Renal cortex interstitium (tissue), 15 donors: ENCODE data around the gene HMOX1. TPM values are rescaled to one million over a fixed set of nuclear protein-coding genes. Genes with fewer than 3 reads are reported as not detected.

Source experiments
- DNase-seq, 11 donors: peaks; one replicate each; pipeline ENCODE4 v3.0.0-alpha.2; 2013; ENCODE audit warnings: low read depth in 9 of 11, low spot score in 4 of 11; ENCODE audit errors: extremely low read depth in 1 of 11
- long read RNA-seq, 16 experiments: transcript quantifications; one replicate each; lab custom pipeline, GENCODE V29; 2026
- polyA plus RNA-seq, 3 donors: library from polyadenylated mRNA; unstranded; fragments of 120-200 nt; gene quantifications; one replicate each; pipeline ENCODE4 v1.2.1, GENCODE V29; 2013; ENCODE audit not compliant: insufficient read length in 3 of 3

The HMOX1 gene, protein sequence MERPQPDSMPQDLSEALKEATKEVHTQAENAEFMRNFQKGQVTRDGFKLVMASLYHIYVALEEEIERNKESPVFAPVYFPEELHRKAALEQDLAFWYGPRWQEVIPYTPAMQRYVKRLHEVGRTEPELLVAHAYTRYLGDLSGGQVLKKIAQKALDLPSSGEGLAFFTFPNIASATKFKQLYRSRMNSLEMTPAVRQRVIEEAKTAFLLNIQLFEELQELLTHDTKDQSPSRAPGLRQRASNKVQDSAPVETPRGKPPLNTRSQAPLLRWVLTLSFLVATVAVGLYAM
- 10 to 100 TPM; 41.4 to 49.6 (median 41.8) TPM for polyA plus RNA-seq
- long read RNA-seq, donor 1, transcript HMOX1-201 (5 exons, 1,822 nt): major isoform, 8 of 25 reads
- long read RNA-seq, donor 1, partial matches to known transcripts: 17 of 25 reads
- long read RNA-seq, donor 1, other reads (novel, unspliced or antisense): 0 of 25 reads
- long read RNA-seq, donor 2, transcript HMOX1-201 (5 exons, 1,822 nt): major isoform, 9 of 36 reads
- long read RNA-seq, donor 2, partial matches to known transcripts: 27 of 36 reads
- long read RNA-seq, donor 2, other reads (novel, unspliced or antisense): 0 of 36 reads
- long read RNA-seq, donor 3, transcript HMOX1-201 (5 exons, 1,822 nt): major isoform, 20 of 33 reads
- long read RNA-seq, donor 3, partial matches to known transcripts: 13 of 33 reads
- long read RNA-seq, donor 3, other reads (novel, unspliced or antisense): 0 of 33 reads
- long read RNA-seq, donor 4, transcript HMOX1-201 (5 exons, 1,822 nt): major isoform, 14 of 20 reads
- long read RNA-seq, donor 4, partial matches to known transcripts: 6 of 20 reads
- long read RNA-seq, donor 4, other reads (novel, unspliced or antisense): 0 of 20 reads
- long read RNA-seq, donor 5, transcript HMOX1-201 (5 exons, 1,822 nt): major isoform, 12 of 17 reads
- long read RNA-seq, donor 5, partial matches to known transcripts: 5 of 17 reads
- long read RNA-seq, donor 5, other reads (novel, unspliced or antisense): 0 of 17 reads
- long read RNA-seq, donor 6, transcript HMOX1-201 (5 exons, 1,822 nt): major isoform, 9 of 42 reads
- long read RNA-seq, donor 6, partial matches to known transcripts: 33 of 42 reads
- long read RNA-seq, donor 6, other reads (novel, unspliced or antisense): 0 of 42 reads
- long read RNA-seq, donor 7, transcript HMOX1-201 (5 exons, 1,822 nt): major isoform, 23 of 45 reads
- long read RNA-seq, donor 7, partial matches to known transcripts: 22 of 45 reads
- long read RNA-seq, donor 7, other reads (novel, unspliced or antisense): 0 of 45 reads
- long read RNA-seq, donor 8, transcript HMOX1-201 (5 exons, 1,822 nt): major isoform, 14 of 40 reads
- long read RNA-seq, donor 8, partial matches to known transcripts: 25 of 40 reads
- long read RNA-seq, donor 8, other reads (novel, unspliced or antisense): 0 of 40 reads
- long read RNA-seq, donor 9, transcript HMOX1-201 (5 exons, 1,822 nt): major isoform, 10 of 15 reads
- long read RNA-seq, donor 9, partial matches to known transcripts: 5 of 15 reads
- long read RNA-seq, donor 9, other reads (novel, unspliced or antisense): 0 of 15 reads
- long read RNA-seq, donor 10, transcript HMOX1-201 (5 exons, 1,822 nt): major isoform, 7 of 30 reads
- long read RNA-seq, donor 10, partial matches to known transcripts: 23 of 30 reads
- long read RNA-seq, donor 10, other reads (novel, unspliced or antisense): 0 of 30 reads
- long read RNA-seq, donor 11, transcript HMOX1-201 (5 exons, 1,822 nt): major isoform, 9 of 9 reads
- long read RNA-seq, donor 11, partial matches to known transcripts: 0 of 9 reads
- long read RNA-seq, donor 11, other reads (novel, unspliced or antisense): 0 of 9 reads
- long read RNA-seq, donor 12, transcript HMOX1-201 (5 exons, 1,822 nt): major isoform, 6 of 12 reads
- long read RNA-seq, donor 12, partial matches to known transcripts: 6 of 12 reads
- long read RNA-seq, donor 12, other reads (novel, unspliced or antisense): 0 of 12 reads
- long read RNA-seq, donor 13, transcript HMOX1-201 (5 exons, 1,822 nt): major isoform, 12 of 40 reads
- long read RNA-seq, donor 13, partial matches to known transcripts: 28 of 40 reads
- long read RNA-seq, donor 13, other reads (novel, unspliced or antisense): 0 of 40 reads
- long read RNA-seq, donor 14, partial matches to known transcripts: 0 of 3 reads
- long read RNA-seq, donor 14, other reads (novel, unspliced or antisense): 0 of 3 reads
- long read RNA-seq, donor 15, transcript HMOX1-201 (5 exons, 1,822 nt): major isoform, 6 of 15 reads
- long read RNA-seq, donor 15, partial matches to known transcripts: 9 of 15 reads
- long read RNA-seq, donor 15, other reads (novel, unspliced or antisense): 0 of 15 reads
- long read RNA-seq, donor 16, transcript HMOX1-201 (5 exons, 1,822 nt): major isoform, 21 of 35 reads
- long read RNA-seq, donor 16, partial matches to known transcripts: 14 of 35 reads
- long read RNA-seq, donor 16, other reads (novel, unspliced or antisense): 0 of 35 reads

DNA sequence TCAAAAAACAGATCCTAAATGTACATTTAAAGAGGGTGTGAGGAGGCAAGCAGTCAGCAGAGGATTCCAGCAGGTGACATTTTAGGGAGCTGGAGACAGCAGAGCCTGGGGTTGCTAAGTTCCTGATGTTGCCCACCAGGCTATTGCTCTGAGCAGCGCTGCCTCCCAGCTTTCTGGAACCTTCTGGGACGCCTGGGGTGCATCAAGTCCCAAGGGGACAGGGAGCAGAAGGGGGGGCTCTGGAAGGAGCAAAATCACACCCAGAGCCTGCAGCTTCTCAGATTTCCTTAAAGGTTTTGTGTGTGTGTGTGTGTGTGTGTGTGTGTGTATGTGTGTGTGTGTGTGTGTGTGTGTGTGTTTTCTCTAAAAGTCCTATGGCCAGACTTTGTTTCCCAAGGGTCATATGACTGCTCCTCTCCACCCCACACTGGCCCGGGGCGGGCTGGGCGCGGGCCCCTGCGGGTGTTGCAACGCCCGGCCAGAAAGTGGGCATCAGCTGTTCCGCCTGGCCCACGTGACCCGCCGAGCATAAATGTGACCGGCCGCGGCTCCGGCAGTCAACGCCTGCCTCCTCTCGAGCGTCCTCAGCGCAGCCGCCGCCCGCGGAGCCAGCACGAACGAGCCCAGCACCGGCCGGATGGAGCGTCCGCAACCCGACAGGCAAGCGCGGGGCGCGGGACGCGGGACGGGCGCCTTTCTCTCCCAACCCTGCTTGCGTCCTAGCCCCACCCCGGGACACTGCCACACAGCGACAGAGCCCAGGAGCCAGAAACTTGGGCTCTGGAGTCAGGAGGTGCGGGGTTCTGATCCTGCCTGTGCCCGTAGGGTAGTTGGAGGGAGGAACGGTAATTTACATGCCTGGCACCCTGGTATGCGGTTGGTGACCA is at the start of gene HMOX1:
TSS of gene HMOX1 (plus strand) at position 560 of the 887 bp plus-strand sequence. CDS start at position 638, 78 bp downstream.
- DNase-seq: peak in 7 of 11 donors; percentile 61 to 78 (median 67)

DNA sequence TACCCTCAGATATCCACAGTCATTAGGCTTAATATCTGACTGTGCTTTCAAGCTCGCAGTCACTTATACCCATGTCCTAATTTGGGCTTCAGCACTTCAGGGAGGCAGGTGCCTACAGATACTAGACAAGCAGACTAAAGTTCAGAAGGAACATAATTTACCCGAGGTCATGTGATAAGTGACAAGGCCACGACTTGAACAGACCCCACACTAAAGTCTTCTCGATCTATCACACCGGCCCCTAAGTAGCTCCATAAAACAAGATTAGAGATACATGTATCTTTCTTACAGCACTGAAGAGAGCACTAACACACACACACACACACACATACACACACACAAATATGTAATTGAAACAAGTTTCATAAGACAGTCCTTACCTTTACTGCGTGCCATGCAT is 48.6 kb upstream of the HMOX1 start:
- no peak for DNase-seq

DNA sequence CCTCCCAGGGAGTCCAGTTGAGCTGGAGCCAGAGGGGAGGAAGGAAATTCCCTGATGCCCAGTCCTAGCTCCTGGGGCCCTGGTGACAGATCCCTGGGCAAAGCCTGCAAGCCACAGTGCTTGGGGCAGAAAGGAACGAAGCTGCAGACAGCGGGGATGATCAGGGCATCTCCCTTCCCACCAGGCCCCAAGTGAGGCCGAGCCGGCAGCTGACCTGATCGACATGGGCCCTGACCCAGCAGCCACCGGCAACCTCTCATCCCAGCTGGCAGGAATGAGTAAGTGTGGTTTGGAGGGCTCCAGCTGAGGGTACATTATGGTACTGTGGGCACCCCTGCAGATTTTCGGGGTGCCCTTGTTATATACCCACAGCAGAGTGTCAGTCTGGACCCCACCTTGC is 47.7 kb upstream of the HMOX1 start:
- no peak for DNase-seq

DNA sequence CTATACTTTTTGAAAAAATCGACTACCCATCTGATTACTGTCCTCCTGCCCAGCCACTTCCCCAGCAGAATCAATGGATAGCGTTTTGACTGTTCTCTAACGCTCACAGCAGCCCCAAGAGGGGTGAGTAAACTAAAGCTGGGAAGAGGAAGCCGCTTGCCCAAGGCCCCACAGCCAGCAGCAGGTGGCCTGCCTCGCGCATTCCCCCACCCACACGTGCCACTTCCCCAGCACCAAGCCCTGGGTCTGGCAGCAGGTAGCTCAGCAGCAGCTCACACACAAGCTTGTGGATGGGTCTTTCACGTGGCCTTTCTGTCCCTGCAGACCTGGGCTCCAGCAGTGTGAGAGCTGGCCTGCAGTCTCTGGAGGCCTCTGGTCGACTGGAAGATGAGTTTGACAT is 46.9 kb upstream of the HMOX1 start:
- no peak for DNase-seq

DNA sequence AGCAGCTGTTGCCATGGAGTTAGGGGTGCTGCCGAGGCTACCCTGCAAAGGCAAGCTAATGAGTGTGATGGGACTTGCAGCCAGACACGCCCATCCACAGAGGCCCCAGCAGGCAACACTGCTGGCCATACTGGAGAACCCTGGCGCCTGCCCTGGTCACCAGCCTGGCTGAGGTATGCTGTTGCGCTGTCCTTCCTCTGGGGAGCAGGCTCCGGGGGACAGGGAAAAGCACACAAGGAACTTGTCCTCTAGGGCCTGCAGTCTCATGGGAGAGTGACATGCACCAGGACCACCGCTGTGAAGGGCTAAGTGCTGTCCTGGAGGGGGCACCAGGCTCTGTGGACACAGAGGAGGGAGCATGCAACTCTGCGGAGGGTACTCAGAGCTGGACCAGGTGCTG is 45.4 kb upstream of the HMOX1 start:
- DNase-seq: no peak

DNA sequence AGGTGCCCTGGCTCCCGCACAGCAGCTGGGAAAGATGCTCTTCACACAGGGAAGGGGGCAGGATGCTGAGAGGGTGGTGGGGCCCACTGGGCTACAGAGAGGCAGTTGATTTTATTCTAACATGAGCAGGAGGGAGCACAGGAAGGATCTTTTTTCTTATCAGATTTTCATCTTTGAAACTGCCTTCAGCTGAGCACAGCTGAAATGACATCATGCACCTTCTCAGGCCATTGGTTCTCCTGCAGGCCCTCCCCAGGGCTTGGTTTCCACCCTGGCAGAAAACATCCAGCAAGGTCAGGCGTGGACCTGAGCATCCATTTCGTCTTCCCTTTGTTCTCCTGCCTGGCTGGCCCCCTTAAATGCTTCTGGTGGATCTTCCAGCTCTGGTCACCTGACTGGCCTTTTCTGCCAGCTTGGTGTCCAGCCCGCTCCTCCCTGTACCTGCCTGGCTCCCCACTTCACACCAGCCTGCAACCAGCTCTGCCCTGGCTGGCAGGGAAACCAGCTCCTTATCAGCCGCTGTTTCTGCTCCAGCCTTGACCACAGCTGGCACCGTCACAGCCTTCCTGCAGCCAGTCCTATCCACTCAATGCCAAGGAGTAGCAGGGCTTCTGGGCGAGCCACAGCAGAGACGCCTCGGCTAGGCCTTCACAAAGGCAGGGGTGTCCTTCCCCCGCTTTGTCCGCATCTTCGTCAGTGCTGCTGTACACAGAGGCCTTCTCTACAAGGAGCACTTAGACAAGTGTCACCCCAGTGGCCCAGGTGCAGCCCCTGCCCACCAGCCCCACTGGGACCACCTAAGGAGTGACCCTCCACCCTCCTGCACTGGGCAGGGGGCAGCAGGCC is 44.7 kb upstream of the HMOX1 start:
- DNase-seq: no peak

DNA sequence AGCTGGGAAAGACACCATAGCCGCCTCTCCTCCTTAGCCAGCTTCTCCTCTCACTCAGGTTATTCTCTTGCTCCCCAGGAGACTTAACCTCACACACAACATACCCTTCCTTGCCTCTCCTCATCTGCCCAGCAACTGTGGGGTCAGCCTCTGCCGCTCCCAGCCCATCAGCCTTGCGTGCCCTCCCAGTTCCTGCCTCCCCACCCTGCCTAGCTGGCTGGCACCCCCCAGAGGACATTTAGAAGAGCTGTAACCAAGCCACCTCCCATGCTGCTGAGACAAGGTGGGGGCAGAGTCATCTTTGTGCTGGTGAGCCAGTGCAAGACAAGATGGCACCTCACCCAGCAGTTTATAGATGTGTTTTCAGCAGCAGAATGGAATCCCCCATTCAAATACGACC is 43.0 kb upstream of the HMOX1 start:
- DNase-seq: no peak

DNA sequence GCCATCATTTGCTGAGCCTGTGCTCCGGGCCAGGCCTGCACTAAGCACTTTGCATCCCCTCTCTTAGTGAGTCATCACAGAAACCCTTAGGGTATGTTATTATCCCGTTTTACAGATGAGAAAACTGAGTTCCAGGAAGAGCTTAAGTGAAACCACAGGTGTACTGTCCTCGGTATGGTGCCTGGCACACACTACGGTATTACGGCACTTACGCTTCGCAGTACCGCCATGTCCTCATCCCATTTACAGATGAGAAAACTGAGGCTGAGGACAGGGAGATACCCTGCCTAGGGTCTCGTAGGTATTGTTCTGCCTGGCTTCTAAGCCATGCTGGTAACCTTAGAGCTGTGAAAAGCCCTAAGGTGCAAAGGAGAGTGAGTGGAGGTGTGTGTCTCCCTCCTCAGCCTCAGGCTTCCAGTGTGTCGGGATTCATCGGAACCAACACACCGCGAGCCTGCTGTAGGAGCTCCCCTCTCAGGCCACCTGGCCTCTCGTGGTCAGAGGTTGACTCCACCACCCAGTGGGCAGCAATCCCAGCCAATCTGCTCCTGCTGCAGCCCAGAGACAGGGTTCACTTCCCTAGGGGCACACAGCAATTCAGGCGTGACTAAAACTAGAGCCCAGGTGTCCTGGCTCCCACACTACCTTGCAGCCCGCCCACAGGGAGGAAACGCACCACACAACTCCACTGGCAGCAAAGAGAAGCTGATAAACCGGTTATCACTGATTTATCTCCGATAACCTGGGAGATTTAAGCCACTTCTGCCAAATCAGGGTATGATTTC is 39.6 kb upstream of the HMOX1 start:
- no peak for DNase-seq

DNA sequence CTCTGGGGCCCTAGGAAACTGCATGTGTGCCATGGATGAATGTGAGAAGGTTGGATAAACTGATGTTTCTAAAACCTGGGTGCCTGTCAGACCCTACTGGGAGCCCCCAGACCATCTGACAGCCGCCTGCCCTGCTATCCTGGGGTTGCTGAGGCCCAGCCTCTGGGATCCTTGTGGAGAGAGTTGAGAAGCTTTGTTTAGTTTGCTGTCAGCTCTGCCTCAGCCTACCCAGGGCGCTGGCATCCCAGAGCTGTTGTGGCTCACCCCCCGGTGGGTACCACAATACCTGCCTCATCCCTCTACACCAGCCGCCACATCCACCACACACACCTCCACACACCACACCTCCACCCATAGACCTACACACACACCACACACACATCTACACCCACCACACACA is 38.5 kb upstream of the HMOX1 start:
- no peak for DNase-seq

DNA sequence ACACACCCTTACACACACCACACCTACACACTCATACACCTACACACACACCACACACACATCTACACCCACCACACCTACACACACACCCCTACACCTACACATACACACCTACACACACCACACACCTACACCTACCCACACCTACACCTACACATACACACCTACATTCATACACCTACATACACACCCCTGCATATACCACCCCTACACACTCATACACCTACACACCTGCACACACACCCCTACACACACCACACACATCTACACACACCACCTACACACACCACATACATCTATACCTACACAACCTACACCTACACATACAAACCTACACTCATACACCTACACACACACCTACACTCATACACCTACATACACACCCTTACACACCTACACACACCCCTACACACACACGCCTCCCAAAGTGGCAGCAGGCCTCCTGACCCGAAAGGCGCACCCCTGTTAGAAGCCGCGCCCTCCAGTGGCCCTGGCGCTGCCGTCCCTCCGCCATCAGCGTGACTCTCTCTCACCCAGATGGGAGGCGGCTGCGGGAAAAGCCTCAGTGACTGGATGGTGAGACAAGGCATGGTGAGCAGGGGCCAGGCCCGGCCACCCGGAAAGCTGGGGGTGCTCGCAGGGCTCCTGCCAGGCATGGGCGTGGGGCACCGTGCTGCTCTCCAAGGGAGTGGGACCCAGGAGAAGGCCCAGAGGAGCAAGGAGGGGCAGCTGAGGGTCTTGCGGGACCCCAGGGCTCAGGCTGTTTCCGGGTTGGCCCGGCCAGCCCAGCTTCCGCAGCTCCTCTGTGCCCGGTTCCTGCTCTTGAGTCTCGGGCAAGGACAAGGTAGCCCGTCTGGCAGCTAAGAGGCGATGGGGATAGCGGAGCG is 37.0 kb upstream of the HMOX1 start:
- no peak for DNase-seq

DNA sequence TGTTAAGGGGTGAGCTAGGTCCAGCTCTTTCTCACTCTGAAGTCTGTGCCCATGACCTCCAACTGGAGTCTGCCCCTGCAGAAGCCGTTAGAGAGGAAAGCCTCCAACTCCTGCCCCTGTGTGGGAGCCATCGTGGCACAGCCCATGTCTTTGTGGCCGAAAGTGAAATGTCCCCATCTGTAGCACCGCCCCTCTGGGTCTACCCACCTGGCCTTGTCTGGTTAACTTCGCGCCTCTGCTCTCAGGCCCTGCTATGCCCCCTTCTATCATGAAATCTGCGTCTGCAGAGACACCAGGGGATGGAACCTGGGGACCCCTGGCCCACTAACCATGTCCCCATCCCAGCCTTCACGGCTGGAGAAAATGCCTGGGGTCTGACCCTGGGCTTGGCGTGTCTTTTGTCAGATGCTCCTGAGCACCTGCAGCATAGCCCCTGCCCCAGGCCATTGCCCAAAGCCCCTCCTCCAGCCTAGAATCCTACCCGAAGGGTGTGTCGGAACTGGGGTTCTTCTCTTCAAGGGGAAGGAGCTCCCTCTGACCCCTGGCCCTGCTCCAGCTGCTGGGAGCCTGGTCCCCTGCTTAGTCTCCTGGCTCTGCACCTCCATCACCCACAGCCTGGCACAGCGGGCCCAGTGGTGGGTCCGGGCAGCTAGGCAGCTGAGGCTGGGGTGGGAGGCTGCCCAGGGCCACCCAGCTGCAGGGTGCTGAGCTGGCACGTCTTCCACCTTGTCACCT is 35.8 kb upstream of the HMOX1 start:
- DNase-seq: no peak

DNA sequence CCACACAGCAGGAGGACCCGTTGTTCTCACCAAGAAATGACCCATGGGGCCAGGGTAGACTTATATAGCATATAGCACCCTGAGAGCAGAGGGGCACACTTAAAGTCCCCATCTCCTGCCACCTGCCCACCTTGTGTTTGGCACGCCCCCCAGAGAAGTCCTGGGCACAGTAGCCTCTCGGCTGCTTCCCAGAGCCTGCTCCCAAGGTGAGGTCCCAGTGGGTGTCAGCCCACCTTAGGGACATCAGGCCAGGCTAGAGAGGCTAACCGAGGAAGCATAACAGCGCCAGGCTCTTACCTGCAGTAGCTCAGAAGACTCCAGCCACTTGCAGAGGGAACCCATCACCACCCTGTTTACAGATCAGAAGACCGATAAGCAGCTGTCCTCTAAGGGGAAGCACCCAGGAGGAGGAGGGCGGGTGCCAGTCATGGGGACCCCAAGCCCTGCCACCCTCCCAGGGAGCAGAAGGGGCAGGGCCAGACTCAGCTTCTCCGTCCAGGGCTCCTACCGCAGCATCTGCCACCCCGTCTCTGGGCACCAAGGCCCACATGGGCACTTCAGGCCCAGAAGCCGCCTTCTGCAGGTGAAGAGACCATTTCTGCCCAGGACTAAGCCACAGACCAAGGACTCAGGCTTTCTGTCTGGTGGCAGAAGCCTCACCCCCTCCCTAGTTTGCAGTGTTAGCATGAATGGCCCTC is 34.9 kb upstream of the HMOX1 start:
- DNase-seq: no peak
